ENCODE results near the gene SPAG9. TPM values are rescaled to one million over a fixed set of nuclear protein-coding genes. Genes with fewer than 3 reads are reported as not detected.
A peak's percentile ranks its signal among the peaks of the same experiment; 100 is the strongest.

SPAG9 gene
- total RNA-seq, 1 donor, result 192 TPM

- H4K20me1 ChIP-seq (ENCODE audit: insufficient read depth, low read length), result no peaks in the 10 kb centered on the region
- H2AFZ ChIP-seq (ENCODE audit: low read length), result peak overlapping the region; percentile 3
- H3K4me2 ChIP-seq (ENCODE audit: insufficient read depth, low read length), result no peak overlapping the region
- no peaks in the 10 kb centered on the region for H3K79me2 ChIP-seq (ENCODE audit: insufficient read depth, low read length)
- peak; percentile 68 for DNase-seq (ENCODE audit: insufficient read length, low spot score, missing footprints)
- H3K36me3 ChIP-seq (ENCODE audit: insufficient read depth, low read length), result no peaks in the 10 kb centered on the region
- TF ChIP-seq CTCF (IDR thresholded peaks at IDR 0.05; ENCODE audit: extremely low read depth, low read depth, low read length), result no peak
- no peaks in the 10 kb centered on the region for H3K27me3 ChIP-seq (ENCODE audit: insufficient read depth, low read length)
- H3K4me1 ChIP-seq (ENCODE audit: insufficient read depth, low read length), result peaks cover 17% of the 10 kb centered on the region
- no peaks in the 10 kb centered on the region for H3K9me3 ChIP-seq (ENCODE audit: low read depth, low read length)
- no peak overlapping the region for H3K4me3 ChIP-seq (ENCODE audit: insufficient read depth, low read length)
- H3K27ac ChIP-seq (ENCODE audit: low read depth, low read length), result no peak overlapping the region
These were observed 198.6 kb downstream of the SPAG9 start for GRCh38 chr17:50922107-50922506.

- no peak for TF ChIP-seq CTCF (IDR thresholded peaks at IDR 0.05; ENCODE audit: extremely low read depth, low read depth, low read length)
- Histone ChIP-seq H4K20me1 (ENCODE audit: insufficient read depth, low read length) (no peaks in the 10 kb centered on the region), H2AFZ (ENCODE audit: low read length) (no peak overlapping the region)
These were observed 199.6 kb downstream of the SPAG9 start for GRCh38 chr17:50920891-50921586.

GRCh38 chr17:50920041-50920410 lies 200.6 kb downstream of the SPAG9 start:
- Histone ChIP-seq H3K27me3 (ENCODE audit: insufficient read depth, low read length) (no peaks in the 10 kb centered on the region), H4K20me1 (ENCODE audit: insufficient read depth, low read length) (no peaks in the 10 kb centered on the region), H3K27ac (ENCODE audit: low read depth, low read length) (peak overlapping the region; percentile 41), H3K79me2 (ENCODE audit: insufficient read depth, low read length) (no peaks in the 10 kb centered on the region), H3K9me3 (ENCODE audit: low read depth, low read length) (no peaks in the 10 kb centered on the region), H3K4me3 (ENCODE audit: insufficient read depth, low read length) (no peak overlapping the region), H3K4me2 (ENCODE audit: insufficient read depth, low read length) (peak overlapping the region; percentile 28), H2AFZ (ENCODE audit: low read length) (no peak overlapping the region), H3K36me3 (ENCODE audit: insufficient read depth, low read length) (no peaks in the 10 kb centered on the region), H3K4me1 (ENCODE audit: insufficient read depth, low read length) (peaks cover 17% of the 10 kb centered on the region)
- no peak for TF ChIP-seq CTCF (IDR thresholded peaks at IDR 0.05; ENCODE audit: extremely low read depth, low read depth, low read length)
- no peak for DNase-seq (ENCODE audit: insufficient read length, low spot score, missing footprints)

More at GRCh38 chr17:50920891-50921586, 199.6 kb downstream of the SPAG9 start:
- Histone ChIP-seq H3K36me3 (ENCODE audit: insufficient read depth, low read length) (no peaks in the 10 kb centered on the region), H3K4me3 (ENCODE audit: insufficient read depth, low read length) (no peak overlapping the region), H3K4me2 (ENCODE audit: insufficient read depth, low read length) (no peak overlapping the region), H3K27me3 (ENCODE audit: insufficient read depth, low read length) (no peaks in the 10 kb centered on the region), H3K9me3 (ENCODE audit: low read depth, low read length) (no peaks in the 10 kb centered on the region), H3K79me2 (ENCODE audit: insufficient read depth, low read length) (no peaks in the 10 kb centered on the region), H3K4me1 (ENCODE audit: insufficient read depth, low read length) (peaks cover 17% of the 10 kb centered on the region), H3K27ac (ENCODE audit: low read depth, low read length) (no peak overlapping the region)
- DNase-seq (ENCODE audit: insufficient read length, low spot score, missing footprints), result peak; percentile 54

GRCh38 chr17:50919321-50920040 lies 201.2 kb downstream of the SPAG9 start:
- Histone ChIP-seq H3K79me2 (ENCODE audit: insufficient read depth, low read length) (no peaks in the 10 kb centered on the region), H3K4me3 (ENCODE audit: insufficient read depth, low read length) (no peak overlapping the region), H3K36me3 (ENCODE audit: insufficient read depth, low read length) (no peaks in the 10 kb centered on the region), H4K20me1 (ENCODE audit: insufficient read depth, low read length) (no peaks in the 10 kb centered on the region), H3K27ac (ENCODE audit: low read depth, low read length) (peak overlapping the region; percentile 41), H3K4me2 (ENCODE audit: insufficient read depth, low read length) (peak overlapping the region; percentile 28), H3K9me3 (ENCODE audit: low read depth, low read length) (no peaks in the 10 kb centered on the region), H3K27me3 (ENCODE audit: insufficient read depth, low read length) (no peaks in the 10 kb centered on the region), H3K4me1 (ENCODE audit: insufficient read depth, low read length) (peaks cover 17% of the 10 kb centered on the region), H2AFZ (ENCODE audit: low read length) (peak overlapping the region; percentile 75)
- peak; percentile 100 for DNase-seq (ENCODE audit: insufficient read length, low spot score, missing footprints)
- TF ChIP-seq CTCF (IDR thresholded peaks at IDR 0.05; ENCODE audit: extremely low read depth, low read depth, low read length), result no peak
